GM12872 (cell line): ENCODE results near the gene CARMIL3.

Experiments
- CTCF ChIP-seq: IDR thresholded peaks from 3 replicates; pipeline ENCODE4 v1.5.1; 2011; ENCODE audit warnings: low read depth, mild to moderate bottlenecking, low read length, moderate library complexity; ENCODE audit not compliant: insufficient read depth

Gene CARMIL3

GRCh38 chr14:24051789-24052655 lies at the start of gene CARMIL3:
TSS of gene CARMIL3 (plus strand) at chr14:24052009. CDS start at chr14:24052154, 145 bp downstream.
- no peak for TF ChIP-seq CTCF

- TF ChIP-seq CTCF = no peak
These were observed 40.8 kb upstream of the CARMIL3 start for GRCh38 chr14:24011051-24011450.

GRCh38 chr14:24013654-24014514 lies 37.9 kb upstream of the CARMIL3 start:
- peak; percentile 87 for TF ChIP-seq CTCF

GRCh38 chr14:24019944-24020343 lies 31.9 kb upstream of the CARMIL3 start:
- TF ChIP-seq CTCF = peak; percentile 16; the same call in 1 of the 3 replicates

GRCh38 chr14:24032727-24033418 lies 18.9 kb upstream of the CARMIL3 start:
- TF ChIP-seq CTCF = no peak

GRCh38 chr14:24036169-24036962 lies 15.4 kb upstream of the CARMIL3 start:
- peak; percentile 74 for TF ChIP-seq CTCF
